GM19025 (cell line): ENCODE results near the gene SEC22C.
A peak's percentile ranks its signal among the peaks of the same experiment; 100 is the strongest.
"Not testable (repeated sequence)": the region's sequence is repeated elsewhere in the genome, so short reads cannot be mapped to it uniquely, and the experiment has no call there.

Source experiments
- ATAC-seq: cut with Tn5 transposase; IDR thresholded peaks from one replicate; pipeline ENCODE4 v1.9.1; 2021; ENCODE audit warnings: mild to moderate bottlenecking, low read depth, moderate library complexity; ENCODE audit not compliant: unreplicated experiment

The SEC22C gene

GRCh38 chr3:42582474-42583070, 805 bp upstream of the SEC22C start:
- no peak for ATAC-seq

GRCh38 chr3:42581400-42581708, 413 bp downstream of the SEC22C start:
- ATAC-seq: no peak

- ATAC-seq: not testable (repeated sequence)
Observed at GRCh38 chr3:42579346-42579745, 2.4 kb downstream of the SEC22C start.

GRCh38 chr3:42578054-42578453, 3.7 kb downstream of the SEC22C start:
- ATAC-seq: no peak

DNA sequence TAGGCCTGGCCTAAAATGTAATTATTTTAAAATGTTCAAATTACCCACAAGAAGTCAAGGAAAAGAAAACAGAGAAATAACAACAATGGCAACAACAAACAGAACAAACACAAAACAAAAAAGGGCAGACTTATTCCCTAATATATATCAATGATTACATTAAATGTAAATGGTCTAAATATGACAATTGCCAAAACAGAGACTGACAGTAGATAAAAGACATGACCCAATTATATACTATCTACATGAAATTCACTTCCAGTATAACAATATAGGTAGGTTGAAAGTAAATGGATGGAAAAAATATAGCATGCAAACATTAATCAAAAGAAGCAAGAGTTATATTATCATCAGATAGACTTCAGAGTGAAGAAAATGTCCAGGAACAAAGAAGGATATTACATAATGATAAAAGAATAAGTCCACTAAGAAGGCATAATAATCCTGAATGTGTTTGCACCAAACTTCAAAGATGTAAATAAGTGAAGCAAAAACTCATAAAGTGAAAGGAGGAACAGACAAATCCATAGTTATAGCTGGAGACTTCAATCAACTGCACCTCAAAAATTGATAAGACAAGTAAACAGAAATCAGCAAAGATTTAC, 6.5 kb downstream of the SEC22C start:
- no peak for ATAC-seq

DNA sequence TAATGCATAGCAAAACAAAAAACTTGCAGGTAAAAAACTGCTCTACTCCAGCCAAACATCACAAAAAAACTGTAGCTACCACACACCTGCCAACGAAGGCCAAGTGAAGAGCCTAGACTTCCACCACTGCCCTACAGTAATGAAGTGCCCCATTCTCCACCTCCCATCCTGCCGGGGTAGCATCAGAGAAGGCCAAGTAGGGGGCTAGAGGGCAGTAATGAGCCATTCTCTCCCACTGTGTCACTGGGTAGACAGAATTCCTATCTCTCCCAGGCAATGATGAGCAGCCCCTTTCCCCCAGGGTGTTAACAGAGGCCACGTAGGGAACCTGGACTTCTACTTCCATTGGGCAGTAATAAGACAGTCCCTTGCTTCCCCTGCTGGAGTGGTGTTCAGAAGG, 9.5 kb downstream of the SEC22C start:
- ATAC-seq: no peak

- ATAC-seq: no peak
Observed at GRCh38 chr3:42569593-42570142, 12.1 kb downstream of the SEC22C start.

GRCh38 chr3:42562047-42562907, 19.5 kb downstream of the SEC22C start:
- no peak for ATAC-seq

GRCh38 chr3:42557854-42558253, 23.9 kb downstream of the SEC22C start:
- no peak for ATAC-seq

GRCh38 chr3:42556817-42557216, 24.9 kb downstream of the SEC22C start:
- not testable (repeated sequence) for ATAC-seq

- peak; percentile 67 for ATAC-seq
Observed at GRCh38 chr3:42556089-42556632, 25.6 kb downstream of the SEC22C start.

- ATAC-seq: no peak
Observed at GRCh38 chr3:42552830-42553229, 28.9 kb downstream of the SEC22C start.

GRCh38 chr3:42550250-42550649, 31.5 kb downstream of the SEC22C start:
- no peak for ATAC-seq

DNA sequence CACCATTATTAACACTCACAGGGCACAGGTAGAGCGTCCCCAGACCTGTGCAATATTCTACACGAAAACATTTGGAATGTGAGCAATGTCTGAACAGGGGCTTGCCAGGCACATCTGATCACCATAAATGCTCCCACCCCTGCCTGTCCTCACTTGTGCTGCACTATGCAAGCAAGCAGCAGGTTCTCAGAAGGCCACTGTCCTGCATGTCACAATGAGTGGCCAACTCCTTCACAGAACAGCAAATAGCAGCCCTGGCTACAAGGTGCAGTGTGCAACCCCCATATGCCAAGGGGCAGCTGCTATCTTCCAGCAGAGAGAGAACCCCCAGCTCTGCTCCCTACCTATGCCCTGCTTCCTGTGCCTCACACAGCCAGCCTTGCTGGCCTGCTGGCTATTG, 32.6 kb downstream of the SEC22C start:
- ATAC-seq: no peak

DNA sequence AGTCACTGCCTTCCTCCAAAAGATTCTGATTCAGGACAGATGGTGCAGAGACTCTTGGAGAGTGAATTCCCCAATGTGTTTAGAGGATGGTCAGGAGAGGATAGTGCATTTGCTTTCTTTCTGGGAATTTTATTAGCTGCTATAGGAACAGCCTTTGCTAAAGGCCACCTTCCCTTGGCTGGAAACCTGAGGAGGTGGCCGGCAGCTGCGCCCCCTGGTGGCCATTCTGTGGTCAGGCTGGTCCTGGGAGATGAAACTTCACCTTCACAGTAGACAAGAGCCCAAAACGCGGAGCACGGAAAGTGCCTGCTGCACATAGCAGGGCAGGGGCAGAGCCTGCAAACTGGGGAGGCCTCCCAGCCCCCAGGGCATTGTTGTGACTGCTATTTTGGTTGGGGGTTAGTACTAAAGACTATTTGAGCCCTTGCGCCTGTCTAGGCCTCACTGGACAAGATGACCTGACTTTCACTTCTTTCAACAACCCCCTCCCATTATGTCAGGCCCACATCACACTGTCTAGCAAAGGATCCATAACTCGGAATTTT, 34.3 kb downstream of the SEC22C start:
- ATAC-seq: no peak

DNA sequence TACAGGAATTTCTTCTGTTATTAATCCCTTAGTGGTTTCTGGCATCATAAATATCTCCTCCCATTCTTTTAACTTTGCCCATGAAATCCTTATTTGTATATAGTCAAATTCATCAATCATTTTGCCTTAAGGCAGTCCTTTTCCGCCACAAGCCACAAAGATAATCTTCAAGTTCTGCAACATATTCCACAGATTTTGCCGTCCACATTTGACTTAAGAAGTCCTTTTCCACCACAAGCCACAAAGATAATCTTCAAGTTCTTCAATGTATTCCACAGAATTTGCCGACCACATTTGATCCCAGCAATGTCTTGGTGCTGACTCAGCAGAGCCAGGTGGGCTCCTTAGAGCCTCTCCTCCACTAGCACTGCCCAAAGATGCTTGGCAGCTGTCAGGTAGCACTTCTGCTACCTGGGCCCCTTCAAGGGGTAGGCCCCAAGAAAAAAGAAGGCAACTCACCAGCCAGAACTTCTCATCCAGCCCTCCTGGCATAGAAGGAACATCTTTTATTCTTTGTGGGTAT, 35.0 kb downstream of the SEC22C start:
- ATAC-seq: no peak

DNA sequence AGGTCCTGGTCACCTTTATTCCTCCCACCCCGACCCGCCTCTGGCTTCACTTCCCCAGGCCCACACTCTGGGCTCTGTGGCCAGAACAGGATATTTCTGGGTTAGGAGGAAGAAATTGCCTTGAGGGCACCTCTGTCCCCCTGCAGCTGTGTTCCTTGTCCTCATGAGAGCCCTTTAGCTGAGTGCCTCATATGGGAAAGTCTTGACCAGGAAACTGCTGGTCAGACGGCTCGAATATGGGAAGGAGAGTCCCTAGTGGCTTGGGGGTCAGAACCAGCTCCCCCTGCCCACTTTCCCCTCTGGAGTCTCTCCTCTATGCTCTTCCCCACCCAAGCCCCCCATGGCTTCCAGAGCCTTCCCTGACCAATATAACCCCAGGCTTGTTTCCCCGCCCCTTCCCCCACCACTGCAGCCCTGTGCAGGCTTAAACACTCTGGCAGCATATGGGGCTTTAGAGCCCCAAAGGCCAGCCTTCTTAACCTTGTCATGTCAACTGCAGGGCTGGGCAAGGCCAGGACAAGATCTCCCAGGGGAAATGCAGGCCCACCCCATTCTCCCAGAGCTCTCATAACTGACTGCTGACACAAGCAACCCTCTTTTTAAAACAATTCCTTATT, 36.4 kb downstream of the SEC22C start:
- no peak for ATAC-seq

GRCh38 chr3:42544492-42545283, 37.1 kb downstream of the SEC22C start:
- no peak for ATAC-seq

DNA sequence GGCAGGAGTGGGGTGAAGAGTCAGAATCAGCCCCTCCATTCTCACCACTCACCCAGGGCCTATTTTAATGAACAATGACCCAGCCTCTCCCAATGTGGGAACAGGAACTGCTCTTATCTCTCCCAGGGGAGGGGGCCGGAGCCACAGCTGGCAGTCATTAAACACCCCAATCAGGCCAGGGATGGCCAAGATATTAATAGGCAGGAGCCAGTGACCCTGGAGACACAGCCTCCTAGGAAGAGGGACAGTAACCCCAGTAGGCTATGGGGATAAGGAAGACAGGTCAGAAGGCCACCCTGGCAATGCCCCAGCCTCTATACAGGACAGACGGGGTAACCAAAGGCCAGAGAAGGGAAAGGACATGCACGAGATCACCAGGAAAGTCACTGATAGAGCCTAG, 40.7 kb downstream of the SEC22C start:
- ATAC-seq: no peak
